GM12878 (cell line): ENCODE results near the gene MRAS.

ENCODE experiments used
- BRCA1 ChIP-seq: IDR thresholded peaks from 2 replicates; pipeline ENCODE4 v1.6.1; 2011; ENCODE audit warnings: low read depth, low read length, improper control_type of control experiment
- CTCF ChIP-seq, 3 experiments: IDR thresholded peaks in 2 of 3; conservative IDR thresholded peaks in 1 of 3; 2 replicates each; pipeline ENCODE4 v1.5.1; 2011; ENCODE audit warnings: low read depth in 3 of 3, low read length in 3 of 3, mild to moderate bottlenecking in 3 of 3, control low read depth in 2 of 3, moderate library complexity in 2 of 3, inconsistent platforms in 1 of 3, mixed read lengths in 1 of 3; ENCODE audit not compliant: control insufficient read depth in 2 of 3, insufficient read depth in 1 of 3; ENCODE audit errors: extremely low read depth in 1 of 3
- EZH2 ChIP-seq: IDR thresholded peaks from 2 replicates; pipeline ENCODE4 v1.6.1; 2012; ENCODE audit warnings: low read depth, mild to moderate bottlenecking, control low read depth, inconsistent platforms, low read length, borderline replicate concordance; ENCODE audit not compliant: control insufficient read depth
- NBN ChIP-seq: fragments of 450-650 bp; IDR thresholded peaks from 2 replicates; pipeline ENCODE4 v1.6.1; 2016
- RAD51 ChIP-seq: fragments of 450-650 bp; IDR thresholded peaks from 2 replicates; pipeline ENCODE4 v1.6.1; 2016; ENCODE audit warnings: moderate library complexity, mild to moderate bottlenecking, inconsistent platforms
- RFX5 ChIP-seq: IDR thresholded peaks from 2 replicates; pipeline ENCODE4 v1.6.1; 2011; ENCODE audit warnings: low read depth, low read length, improper control_type of control experiment
- SUZ12 ChIP-seq: fragments of 200-600 bp; sonication (generic); IDR thresholded peaks from one replicate; pipeline ENCODE4 v1.6.1; 2018; ENCODE audit warnings: antibody characterized with exemption, mild to moderate bottlenecking; ENCODE audit not compliant: unreplicated experiment
- TCF12 ChIP-seq: IDR thresholded peaks from 2 replicates; pipeline ENCODE4 v1.6.1; 2011; ENCODE audit warnings: low read depth, mild to moderate bottlenecking, low read length

GRCh38 chr3:138434875-138435772 is 86.7 kb downstream of the MRAS start:
- no peak for TF ChIP-seq RFX5
- TF ChIP-seq EZH2, result no peak
- TF ChIP-seq RAD51, result no peak
- TF ChIP-seq CTCF (IDR thresholded peaks at IDR 0.05 in 2 of 3, conservative IDR thresholded peaks at IDR 0.05 in 1 of 3; ENCODE audit: control insufficient read depth in 2 of 3, extremely low read depth in 1 of 3, insufficient read depth in 1 of 3, low read depth in 3 of 3, low read length in 3 of 3), result no peak
- TF ChIP-seq TCF12, result no peak
- TF ChIP-seq SUZ12, result no peak
- TF ChIP-seq BRCA1, result no peak
- no peak for TF ChIP-seq NBN
